ENCODE results near the gene ARV1. TPM values are rescaled to one million over a fixed set of nuclear protein-coding genes. Genes with fewer than 3 reads are reported as not detected.

The ARV1 gene
- total and polyA plus RNA-seq, 10 of the 15 experiments (the other 5 are each of a cell fraction or from before 2014, with no cell fraction given), result 23.2 to 55.1 (median 35.6) TPM

DNA sequence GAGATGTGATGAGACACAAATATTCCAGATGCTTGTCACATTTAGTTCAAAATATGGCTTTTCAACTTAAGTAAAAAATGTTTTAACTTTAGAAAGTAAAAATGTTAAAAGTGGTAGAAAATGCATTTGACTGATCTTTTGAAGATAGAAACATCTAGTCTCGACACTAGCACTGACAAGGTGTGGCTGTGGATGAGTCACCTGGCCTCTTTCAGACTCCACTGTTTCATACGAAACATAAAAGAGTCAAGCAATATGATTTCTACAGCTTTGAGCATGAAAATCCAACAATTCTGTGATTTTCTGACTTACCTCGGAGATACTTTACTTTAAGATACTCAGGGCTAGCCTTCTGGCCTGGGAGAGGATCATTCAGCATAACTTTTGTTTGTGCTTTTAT, 47.9 kb upstream of the ARV1 start (continued):
- TF ChIP-seq, protein P1, sequence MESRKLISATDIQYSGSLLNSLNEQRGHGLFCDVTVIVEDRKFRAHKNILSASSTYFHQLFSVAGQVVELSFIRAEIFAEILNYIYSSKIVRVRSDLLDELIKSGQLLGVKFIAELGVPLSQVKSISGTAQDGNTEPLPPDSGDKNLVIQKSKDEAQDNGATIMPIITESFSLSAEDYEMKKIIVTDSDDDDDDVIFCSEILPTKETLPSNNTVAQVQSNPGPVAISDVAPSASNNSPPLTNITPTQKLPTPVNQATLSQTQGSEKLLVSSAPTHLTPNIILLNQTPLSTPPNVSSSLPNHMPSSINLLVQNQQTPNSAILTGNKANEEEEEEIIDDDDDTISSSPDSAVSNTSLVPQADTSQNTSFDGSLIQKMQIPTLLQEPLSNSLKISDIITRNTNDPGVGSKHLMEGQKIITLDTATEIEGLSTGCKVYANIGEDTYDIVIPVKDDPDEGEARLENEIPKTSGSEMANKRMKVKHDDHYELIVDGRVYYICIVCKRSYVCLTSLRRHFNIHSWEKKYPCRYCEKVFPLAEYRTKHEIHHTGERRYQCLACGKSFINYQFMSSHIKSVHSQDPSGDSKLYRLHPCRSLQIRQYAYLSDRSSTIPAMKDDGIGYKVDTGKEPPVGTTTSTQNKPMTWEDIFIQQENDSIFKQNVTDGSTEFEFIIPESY (IDR thresholded peaks at IDR 0.05), result no peak
- TF ChIP-seq POU2F2 (IDR thresholded peaks at IDR 0.05; ENCODE audit: borderline replicate concordance, low read depth, low read length) (no peak), TCF12 (IDR thresholded peaks at IDR 0.05; ENCODE audit: low read depth, low read length) (no peak), ZNF207 (IDR thresholded peaks at IDR 0.05; ENCODE audit: borderline replicate concordance) (no peak)
- TF ChIP-seq, protein P2, sequence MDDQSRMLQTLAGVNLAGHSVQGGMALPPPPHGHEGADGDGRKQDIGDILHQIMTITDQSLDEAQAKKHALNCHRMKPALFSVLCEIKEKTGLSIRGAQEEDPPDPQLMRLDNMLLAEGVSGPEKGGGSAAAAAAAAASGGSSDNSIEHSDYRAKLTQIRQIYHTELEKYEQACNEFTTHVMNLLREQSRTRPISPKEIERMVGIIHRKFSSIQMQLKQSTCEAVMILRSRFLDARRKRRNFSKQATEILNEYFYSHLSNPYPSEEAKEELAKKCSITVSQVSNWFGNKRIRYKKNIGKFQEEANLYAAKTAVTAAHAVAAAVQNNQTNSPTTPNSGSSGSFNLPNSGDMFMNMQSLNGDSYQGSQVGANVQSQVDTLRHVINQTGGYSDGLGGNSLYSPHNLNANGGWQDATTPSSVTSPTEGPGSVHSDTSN (IDR thresholded peaks at IDR 0.05; ENCODE audit: insufficient replicate concordance, low read depth, low read length), result no peak

DNA sequence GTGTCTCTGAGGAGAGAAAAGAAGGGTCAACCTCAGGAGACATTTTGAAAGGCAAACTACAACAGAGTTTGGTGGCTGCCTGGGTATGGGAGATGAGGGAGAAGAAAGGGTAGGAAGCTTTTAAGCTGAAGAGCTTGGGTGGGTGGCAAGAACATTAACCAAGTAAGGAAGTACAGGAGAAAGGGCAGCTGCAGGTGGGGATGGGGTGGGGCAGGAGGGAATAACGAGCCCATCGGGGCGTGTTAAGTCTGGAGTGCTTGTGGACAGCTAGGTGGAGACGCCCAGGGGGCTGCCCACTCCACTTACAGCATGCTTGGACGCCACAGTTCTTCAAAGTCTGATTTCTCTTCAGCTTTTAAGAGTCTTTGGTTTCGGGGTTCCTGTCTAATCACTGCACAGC, 43.0 kb upstream of the ARV1 start:
- DNase-seq (ENCODE audit: low read depth, low spot score) (no peak), FAIRE-seq (no peak), ATAC-seq (no peak)
- ChIA-PET CTCF (interaction anchor here (1.3 kb wide), 1 partner anchor 9 kb away, joined by 3 read pairs; no protein-coding TSS in a partner anchor), RAD21 (ENCODE audit: unreplicated experiment) (no interaction called here), SMC1A (ENCODE audit: uncharacterized antibody, unreplicated experiment) (no interaction called here), POLR2A (no interaction called here)
- Histone ChIP-seq H4K20me1 (ENCODE audit: control insufficient read depth, insufficient read depth) (no peaks in the 10 kb centered on the region), H3K79me2 (ENCODE audit: control insufficient read depth, insufficient read depth, low read length) (no peaks in the 10 kb centered on the region), H3K4me3 (no peak overlapping the region), H3K27me3 (replicated peaks in 1 of 2; ENCODE audit: control insufficient read depth in 2 of 2, insufficient read depth in 2 of 2, low read length in 1 of 2) (no peaks in the 10 kb centered on the region), H3K4me1 (ENCODE audit: control insufficient read depth, insufficient read depth, low read length) (no peaks in the 10 kb centered on the region), H3K9ac (ENCODE audit: control insufficient read depth, insufficient read depth, low read length) (no peak overlapping the region), H3K4me2 (ENCODE audit: control insufficient read depth, insufficient read depth) (no peak overlapping the region), H2AFZ (ENCODE audit: control insufficient read depth, low read depth, low read length) (no peak overlapping the region), H3K9me3 (replicated peaks; ENCODE audit: control insufficient read depth, insufficient read depth, low read length) (no peaks in the 10 kb centered on the region), H3K27ac (ENCODE audit: control insufficient read depth, insufficient read depth) (no peak overlapping the region), H3K36me3 (ENCODE audit: control insufficient read depth in 2 of 2, insufficient read depth in 2 of 2, low read length in 1 of 2) (peaks cover 0 to 11% of the 10 kb centered on the region in 2 experiments; a peak in 2 of 4 replicates)
- in situ Hi-C loops (cut with MboI) (no loop called here), intact Hi-C loops (cut with micrococcal nuclease; ENCODE audit: unreplicated experiment) (no loop called here)
- BruUV-seq (replicated peaks), result no TSS peak
- WGBS (ENCODE audit: insufficient coverage, insufficient replicate concordance, low lambda C conversion rate, missing lambda C conversion rate), result over 99% methylated on average over 6 of the region's 6 CpGs
- TF ChIP-seq IKZF1 (conservative IDR thresholded peaks at IDR 0.05) (no peak), RUNX3 (IDR thresholded peaks at IDR 0.05; ENCODE audit: low read length) (no peak)
- TF ChIP-seq, protein P3, sequence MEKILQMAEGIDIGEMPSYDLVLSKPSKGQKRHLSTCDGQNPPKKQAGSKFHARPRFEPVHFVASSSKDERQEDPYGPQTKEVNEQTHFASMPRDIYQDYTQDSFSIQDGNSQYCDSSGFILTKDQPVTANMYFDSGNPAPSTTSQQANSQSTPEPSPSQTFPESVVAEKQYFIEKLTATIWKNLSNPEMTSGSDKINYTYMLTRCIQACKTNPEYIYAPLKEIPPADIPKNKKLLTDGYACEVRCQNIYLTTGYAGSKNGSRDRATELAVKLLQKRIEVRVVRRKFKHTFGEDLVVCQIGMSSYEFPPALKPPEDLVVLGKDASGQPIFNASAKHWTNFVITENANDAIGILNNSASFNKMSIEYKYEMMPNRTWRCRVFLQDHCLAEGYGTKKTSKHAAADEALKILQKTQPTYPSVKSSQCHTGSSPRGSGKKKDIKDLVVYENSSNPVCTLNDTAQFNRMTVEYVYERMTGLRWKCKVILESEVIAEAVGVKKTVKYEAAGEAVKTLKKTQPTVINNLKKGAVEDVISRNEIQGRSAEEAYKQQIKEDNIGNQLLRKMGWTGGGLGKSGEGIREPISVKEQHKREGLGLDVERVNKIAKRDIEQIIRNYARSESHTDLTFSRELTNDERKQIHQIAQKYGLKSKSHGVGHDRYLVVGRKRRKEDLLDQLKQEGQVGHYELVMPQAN (conservative IDR thresholded peaks at IDR 0.05), result no peak
- TF ChIP-seq, protein P1 (IDR thresholded peaks at IDR 0.05), result no peak
- TF ChIP-seq, protein P4, sequence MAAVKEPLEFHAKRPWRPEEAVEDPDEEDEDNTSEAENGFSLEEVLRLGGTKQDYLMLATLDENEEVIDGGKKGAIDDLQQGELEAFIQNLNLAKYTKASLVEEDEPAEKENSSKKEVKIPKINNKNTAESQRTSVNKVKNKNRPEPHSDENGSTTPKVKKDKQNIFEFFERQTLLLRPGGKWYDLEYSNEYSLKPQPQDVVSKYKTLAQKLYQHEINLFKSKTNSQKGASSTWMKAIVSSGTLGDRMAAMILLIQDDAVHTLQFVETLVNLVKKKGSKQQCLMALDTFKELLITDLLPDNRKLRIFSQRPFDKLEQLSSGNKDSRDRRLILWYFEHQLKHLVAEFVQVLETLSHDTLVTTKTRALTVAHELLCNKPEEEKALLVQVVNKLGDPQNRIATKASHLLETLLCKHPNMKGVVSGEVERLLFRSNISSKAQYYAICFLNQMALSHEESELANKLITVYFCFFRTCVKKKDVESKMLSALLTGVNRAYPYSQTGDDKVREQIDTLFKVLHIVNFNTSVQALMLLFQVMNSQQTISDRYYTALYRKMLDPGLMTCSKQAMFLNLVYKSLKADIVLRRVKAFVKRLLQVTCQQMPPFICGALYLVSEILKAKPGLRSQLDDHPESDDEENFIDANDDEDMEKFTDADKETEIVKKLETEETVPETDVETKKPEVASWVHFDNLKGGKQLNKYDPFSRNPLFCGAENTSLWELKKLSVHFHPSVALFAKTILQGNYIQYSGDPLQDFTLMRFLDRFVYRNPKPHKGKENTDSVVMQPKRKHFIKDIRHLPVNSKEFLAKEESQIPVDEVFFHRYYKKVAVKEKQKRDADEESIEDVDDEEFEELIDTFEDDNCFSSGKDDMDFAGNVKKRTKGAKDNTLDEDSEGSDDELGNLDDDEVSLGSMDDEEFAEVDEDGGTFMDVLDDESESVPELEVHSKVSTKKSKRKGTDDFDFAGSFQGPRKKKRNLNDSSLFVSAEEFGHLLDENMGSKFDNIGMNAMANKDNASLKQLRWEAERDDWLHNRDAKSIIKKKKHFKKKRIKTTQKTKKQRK (IDR thresholded peaks at IDR 0.05; ENCODE audit: low read depth, low read length), result no peak
- TF ChIP-seq, protein P5, sequence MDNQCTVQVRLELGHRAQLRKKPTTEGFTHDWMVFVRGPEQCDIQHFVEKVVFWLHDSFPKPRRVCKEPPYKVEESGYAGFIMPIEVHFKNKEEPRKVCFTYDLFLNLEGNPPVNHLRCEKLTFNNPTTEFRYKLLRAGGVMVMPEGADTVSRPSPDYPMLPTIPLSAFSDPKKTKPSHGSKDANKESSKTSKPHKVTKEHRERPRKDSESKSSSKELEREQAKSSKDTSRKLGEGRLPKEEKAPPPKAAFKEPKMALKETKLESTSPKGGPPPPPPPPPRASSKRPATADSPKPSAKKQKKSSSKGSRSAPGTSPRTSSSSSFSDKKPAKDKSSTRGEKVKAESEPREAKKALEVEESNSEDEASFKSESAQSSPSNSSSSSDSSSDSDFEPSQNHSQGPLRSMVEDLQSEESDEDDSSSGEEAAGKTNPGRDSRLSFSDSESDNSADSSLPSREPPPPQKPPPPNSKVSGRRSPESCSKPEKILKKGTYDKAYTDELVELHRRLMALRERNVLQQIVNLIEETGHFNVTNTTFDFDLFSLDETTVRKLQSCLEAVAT (IDR thresholded peaks at IDR 0.05), result no peak
